ENCODE measurements around the gene PPARA. TPM values are rescaled to one million over a fixed set of nuclear protein-coding genes. Genes with fewer than 3 reads are reported as not detected.

The PPARA gene
- total RNA-seq, 1 experiment from 2014 or later: 9.6 TPM

DNA sequence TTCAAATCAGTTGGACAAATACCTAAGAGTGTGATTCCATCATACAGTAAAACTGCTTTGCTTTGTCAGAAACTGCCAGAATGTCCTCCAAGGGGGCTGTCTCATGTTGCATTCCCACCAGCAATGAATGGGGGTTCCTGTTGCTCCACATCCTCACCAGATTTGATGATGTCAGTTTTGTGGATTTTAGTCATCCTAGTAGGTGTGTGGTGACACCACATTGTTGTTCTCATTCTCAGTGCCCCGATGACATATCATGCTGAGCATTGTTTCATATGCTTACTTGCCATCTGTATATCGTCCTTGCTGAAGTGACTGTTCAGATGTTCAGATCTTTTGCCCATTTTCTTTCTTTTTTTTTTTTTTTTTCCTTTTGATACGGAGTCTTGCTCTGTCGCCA, 62.7 kb downstream of the PPARA start:
- no peak for DNase-seq (ENCODE audit: low read depth)
- in situ Hi-C loops (cut with HindIII; ENCODE audit: low pct_unique_long_range_greater_than_20kb, low sequenced_read_pairs): no loop called here

DNA sequence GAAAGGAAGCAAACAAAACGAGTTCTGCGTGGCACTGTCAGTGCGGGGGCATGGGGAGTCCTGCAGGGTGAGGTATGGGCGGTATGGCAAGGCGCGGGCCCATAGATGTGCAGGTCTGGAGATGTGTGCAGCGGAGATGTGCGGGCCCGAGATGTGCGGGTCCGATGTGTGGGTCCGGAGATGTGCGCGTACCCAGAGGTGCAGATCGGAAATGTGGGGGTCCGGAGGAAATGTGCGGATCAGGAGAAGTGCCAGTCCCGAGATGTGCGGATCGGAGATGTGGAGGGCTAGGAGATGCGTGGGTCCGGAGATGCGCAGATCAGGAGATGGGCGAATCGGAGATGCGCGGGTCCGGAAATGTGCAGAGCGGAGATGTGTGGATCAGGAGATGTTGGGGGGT, 63.8 kb downstream of the PPARA start:
- in situ Hi-C loops (cut with HindIII; ENCODE audit: low pct_unique_long_range_greater_than_20kb, low sequenced_read_pairs): no loop called here
- no peak for DNase-seq (ENCODE audit: low read depth)

DNA sequence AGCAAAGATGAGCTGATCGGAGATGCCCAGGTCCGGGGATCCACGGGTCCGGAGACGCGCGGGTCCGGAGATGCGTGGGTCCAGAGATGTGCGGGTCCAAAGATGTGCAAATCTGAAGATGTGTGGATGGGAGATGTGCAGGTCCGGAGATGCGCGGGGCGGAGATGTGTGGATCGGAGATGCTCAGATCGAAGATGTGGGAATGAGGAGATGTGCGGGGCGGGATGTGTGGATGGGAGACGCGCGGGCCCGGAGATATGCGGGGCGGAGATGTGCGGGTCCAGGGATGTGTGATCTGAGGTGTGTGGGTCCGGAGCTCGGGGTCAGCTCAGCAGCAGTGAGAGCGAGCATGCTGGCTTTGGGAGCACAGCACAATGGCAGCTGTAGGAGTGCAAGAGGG, 64.3 kb downstream of the PPARA start:
- DNase-seq (ENCODE audit: low read depth): no peak
- in situ Hi-C loops (cut with HindIII; ENCODE audit: low pct_unique_long_range_greater_than_20kb, low sequenced_read_pairs): no loop called here

DNA sequence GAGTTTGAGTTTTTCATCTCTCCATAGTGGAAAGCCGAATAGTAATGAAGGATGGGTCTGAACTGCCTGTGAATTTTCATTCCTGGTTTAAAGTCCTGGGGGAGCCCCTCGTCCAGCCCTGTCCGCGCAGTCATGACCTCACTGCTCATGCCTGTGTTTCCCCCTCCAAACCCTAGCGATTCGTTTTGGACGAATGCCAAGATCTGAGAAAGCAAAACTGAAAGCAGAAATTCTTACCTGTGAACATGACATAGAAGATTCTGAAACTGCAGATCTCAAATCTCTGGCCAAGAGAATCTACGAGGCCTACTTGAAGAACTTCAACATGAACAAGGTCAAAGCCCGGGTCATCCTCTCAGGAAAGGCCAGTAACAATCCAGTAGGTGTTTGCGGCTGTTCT, 69.3 kb downstream of the PPARA start:
- in situ Hi-C loops (cut with HindIII; ENCODE audit: low pct_unique_long_range_greater_than_20kb, low sequenced_read_pairs): no loop called here
- DNase-seq (ENCODE audit: low read depth): no peak

DNA sequence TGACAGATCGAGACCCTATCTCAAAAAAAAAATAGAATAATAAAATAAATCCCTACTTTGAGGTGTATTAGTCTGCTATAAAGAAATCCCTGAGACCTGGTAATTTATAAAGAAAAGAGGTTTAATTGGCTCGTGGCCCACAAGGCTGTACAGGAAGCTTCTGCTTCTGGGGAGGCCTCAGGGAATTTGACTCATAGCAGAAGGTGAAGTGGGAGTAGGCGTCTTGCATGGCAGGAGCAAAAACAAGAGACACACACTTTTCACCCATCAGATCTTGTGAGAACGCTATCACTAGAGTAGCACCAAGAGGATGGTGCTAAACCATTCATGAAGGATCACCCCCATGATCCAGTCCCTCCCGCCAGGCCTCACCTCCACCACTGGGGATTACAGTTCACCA, 70.6 kb downstream of the PPARA start:
- DNase-seq (ENCODE audit: low read depth): no peak

DNA sequence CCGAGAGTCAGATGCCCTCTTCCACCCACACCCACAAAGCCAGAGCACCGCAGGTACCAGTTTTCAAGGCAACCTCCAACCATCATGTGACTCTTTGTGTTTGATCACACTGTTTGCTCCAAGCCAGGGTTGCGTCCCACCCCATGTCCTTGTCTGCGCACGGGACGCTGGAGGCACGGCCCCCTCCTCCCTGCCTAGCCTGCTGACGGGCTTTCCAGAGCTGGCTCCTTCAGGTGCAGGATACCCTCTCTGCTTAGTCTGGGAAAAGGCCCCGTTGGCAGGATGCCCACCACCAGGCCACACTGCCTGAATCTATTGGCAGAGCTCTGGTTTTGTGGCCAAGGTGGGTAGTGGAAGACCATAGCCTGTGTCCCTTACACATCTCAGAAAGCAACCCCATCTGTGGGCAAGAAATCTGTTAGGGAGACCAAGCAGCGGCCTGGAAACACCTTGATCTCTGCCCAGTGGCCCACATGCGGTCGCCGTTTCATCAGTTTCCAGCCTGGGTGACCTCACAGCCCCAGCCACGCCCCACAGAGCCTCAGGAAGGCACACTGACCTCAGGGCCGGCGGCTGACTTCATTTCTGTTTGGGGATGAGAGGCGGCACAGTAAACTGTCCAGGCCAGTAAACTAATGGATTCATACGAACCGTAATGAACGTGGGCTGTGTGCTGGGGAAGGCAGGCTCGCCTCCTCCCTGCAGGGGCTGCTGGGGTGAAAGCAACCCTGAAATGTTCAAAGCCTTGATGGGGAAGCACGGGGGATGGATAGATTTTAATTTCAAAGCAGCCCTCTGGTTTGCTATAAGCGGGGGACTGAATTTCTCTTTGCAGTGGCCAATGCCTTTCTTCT, 73.9 kb downstream of the PPARA start:
- no peak for DNase-seq (ENCODE audit: low read depth)
- in situ Hi-C loops (cut with HindIII; ENCODE audit: low pct_unique_long_range_greater_than_20kb, low sequenced_read_pairs): no loop called here

More for the DNA sequence above, 70.6 kb downstream of the PPARA start:
- in situ Hi-C loops (cut with HindIII; ENCODE audit: low pct_unique_long_range_greater_than_20kb, low sequenced_read_pairs): no loop called here

DNA sequence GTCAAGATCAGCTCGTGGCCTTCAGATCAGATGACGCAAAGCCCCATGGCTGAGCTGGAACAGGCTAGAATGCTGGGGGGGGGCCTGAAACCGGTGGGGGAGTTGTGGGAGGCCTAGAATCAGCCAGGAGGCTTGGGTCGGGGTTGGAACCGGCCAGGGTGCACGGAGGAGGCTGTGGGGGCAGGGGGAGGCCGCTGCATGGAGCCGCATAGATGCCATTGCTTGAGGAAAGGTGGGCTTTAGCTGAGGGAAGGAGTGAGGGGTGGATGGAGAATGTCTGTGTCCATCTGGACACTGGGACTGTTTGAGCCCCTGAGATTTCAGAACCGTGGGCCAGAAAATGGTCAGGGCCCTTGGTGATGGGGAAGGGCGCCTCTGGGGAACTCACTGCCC, 74.6 kb downstream of the PPARA start:
- no peak for DNase-seq (ENCODE audit: low read depth)
- in situ Hi-C loops (cut with HindIII; ENCODE audit: low pct_unique_long_range_greater_than_20kb, low sequenced_read_pairs): no loop called here

DNA sequence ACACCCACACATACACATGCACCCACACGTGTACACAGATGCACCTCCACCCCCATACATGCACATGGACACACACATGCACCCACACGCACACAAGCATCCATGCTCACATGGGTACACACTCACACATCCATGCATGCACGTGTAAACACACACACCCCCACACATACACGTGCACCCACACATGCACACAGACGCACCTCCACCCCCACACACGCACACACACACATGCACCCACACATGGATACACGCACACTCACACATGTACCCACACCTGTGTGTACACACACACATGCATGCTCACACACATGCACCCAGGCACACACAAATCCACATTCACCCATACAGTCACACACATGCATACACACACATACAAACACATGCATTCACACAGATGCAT, 75.3 kb downstream of the PPARA start:
- DNase-seq (ENCODE audit: low read depth): no peak

DNA sequence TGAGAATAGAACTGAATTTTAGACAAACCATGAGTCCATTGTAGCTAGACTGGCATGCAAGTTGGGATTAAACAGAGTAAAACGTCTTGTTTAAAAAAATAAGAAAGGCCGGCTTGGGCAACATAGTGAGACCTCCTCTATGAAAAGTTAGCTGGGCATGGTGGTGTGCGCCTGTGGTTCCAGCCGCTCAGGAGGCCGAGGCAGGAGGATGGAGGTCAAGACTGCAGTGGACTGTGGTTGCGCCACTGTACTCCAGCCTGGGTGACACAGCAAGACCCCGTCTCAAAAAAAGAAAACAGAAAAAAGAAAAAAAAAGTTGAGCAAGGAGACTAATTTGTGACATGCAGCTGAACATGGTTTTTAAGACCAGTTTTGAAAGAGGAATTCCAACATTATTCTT, 76.3 kb downstream of the PPARA start:
- in situ Hi-C loops (cut with HindIII; ENCODE audit: low pct_unique_long_range_greater_than_20kb, low sequenced_read_pairs): no loop called here
- no peak for DNase-seq (ENCODE audit: low read depth)

More for the DNA sequence above, 75.3 kb downstream of the PPARA start:
- in situ Hi-C loops (cut with HindIII; ENCODE audit: low pct_unique_long_range_greater_than_20kb, low sequenced_read_pairs): no loop called here

DNA sequence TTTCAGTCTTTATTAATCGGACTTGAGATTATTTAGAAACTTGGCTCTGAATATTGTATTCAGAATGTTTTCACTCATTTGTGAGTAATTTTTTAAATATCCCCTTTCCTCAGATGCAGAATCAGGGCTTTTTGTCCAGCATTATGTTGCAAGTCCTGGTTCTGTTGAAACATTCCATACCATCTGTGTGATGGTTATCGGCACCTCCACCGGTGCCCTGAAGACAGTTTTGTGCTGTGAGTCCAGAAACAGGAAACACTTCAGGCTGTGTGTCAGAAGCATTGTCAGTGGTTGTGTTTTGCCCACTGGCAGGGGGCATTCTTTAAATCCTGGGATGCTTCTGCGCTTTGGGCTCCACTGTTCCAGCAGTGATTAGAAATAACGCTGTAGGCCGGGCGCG, 79.4 kb downstream of the PPARA start:
- in situ Hi-C loops (cut with HindIII; ENCODE audit: low pct_unique_long_range_greater_than_20kb, low sequenced_read_pairs): no loop called here
- no peak for DNase-seq (ENCODE audit: low read depth)

DNA sequence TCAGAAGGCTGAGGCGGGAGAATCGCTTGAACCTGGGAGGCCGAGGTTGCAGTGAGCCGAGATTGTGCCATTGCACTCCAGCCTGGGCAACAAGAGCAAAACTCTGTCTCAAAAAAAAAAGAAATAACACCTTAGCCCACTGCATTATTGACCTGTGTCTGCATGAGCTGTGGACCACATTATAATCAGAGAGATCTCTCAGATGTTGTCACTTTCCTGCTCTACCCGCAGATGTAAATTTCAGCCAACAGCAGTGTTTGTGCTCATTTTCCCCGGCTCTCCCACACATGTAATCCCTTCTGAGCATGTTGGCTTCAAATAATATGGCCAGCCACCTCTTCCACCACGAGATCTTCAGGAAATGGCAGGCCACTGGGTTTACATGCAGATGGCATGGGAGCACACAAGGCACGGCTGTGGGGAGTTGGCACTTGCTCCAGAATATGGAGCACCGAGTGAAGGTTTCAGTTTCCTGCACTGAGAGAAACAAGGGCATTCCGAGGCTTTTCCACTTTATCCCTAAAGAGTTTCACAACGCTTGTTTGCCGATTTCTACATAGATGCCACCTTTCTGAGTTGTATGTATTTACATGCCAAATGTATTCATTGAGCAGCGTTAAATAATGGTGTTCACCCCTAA, 80.1 kb downstream of the PPARA start:
- in situ Hi-C loops (cut with HindIII; ENCODE audit: low pct_unique_long_range_greater_than_20kb, low sequenced_read_pairs): no loop called here
- no peak for DNase-seq (ENCODE audit: low read depth)

DNA sequence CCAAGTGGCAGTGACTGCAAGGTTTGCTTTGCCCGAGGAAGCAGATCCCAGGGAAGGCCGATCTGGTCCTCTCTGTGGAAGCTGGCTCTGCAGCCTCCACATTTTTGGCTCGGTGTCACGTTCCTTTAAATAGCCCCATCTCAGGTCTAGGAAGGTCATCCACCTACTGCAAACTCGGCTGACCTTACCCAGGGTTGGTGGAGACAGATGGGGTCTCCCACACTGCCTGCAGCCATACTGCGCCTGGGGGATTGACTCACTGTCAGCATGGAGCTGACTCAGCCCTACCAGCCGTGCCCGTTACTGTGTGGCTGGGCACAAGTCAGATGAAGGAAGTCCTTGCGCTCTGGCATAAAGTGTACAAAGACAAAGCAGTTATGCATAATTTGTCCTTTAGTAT, 82.9 kb downstream of the PPARA start:
- in situ Hi-C loops (cut with HindIII; ENCODE audit: low pct_unique_long_range_greater_than_20kb, low sequenced_read_pairs): no loop called here
- no peak for DNase-seq (ENCODE audit: low read depth)

DNA sequence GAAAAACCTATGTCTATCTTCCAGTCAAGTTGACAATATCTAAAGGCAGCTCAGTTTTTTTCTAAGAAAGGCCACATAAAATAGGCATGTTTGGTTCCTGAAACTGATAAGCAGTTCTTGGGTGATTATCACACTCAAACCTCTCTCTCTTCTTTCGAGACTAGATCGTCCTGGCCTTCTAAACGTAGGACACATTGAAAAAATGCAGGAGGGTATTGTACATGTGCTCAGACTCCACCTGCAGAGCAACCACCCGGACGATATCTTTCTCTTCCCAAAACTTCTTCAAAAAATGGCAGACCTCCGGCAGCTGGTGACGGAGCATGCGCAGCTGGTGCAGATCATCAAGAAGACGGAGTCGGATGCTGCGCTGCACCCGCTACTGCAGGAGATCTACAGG, 84.6 kb downstream of the PPARA start:
- no peak for DNase-seq (ENCODE audit: low read depth)
- in situ Hi-C loops (cut with HindIII; ENCODE audit: low pct_unique_long_range_greater_than_20kb, low sequenced_read_pairs): no loop called here

DNA sequence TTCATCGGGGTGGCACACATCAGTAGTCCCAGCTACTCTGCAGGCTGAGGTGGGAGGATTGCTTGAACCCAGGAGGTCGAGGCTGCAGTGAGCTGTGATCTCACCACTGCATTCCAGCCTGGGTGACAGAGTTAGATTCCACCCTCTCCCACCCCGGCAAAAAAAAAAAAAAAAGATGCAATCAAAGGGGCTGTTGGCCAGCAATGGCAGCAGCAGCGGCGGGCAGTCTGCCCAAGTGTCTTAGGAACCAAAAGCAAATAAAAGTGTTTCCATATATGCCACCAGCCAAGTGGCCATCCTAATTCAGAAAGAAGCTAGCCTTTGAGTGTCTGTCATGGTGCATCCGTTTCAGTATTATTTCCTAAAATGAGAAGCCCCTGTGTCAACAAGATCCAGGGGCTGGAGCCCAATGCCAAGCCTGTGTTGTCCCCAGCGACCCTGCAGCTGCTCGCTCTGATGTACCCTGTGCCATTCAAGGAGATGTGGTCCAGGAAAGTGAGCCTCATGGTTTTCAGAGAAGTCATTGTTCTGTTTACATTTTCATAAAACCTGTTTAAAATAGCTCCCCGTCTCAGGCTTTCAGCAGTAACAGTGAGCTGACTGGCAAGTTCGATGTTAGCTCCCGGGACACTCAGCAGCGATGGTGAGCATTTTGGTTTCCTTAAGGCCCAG, 87.3 kb downstream of the PPARA start:
- in situ Hi-C loops (cut with HindIII; ENCODE audit: low pct_unique_long_range_greater_than_20kb, low sequenced_read_pairs): no loop called here
- DNase-seq (ENCODE audit: low read depth): no peak

DNA sequence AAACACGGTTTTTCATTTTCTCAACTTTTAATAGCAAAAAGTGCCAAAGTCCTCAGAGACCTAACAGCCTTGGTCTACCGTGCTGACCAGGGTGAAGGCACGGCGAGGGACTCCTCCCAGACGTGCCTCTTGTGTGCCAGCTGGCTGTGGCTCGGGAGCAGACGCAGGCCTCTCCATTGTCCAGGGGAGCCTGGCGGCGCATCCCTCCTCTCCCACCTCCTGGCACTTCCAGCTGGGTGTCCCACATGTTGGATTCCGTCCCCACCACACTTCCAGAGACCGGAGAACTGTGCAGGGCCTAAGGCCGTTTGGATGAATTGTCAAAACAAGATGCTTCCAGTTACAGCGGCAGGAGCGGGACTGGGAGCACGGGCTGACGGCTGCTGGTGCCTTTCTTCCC, 88.2 kb downstream of the PPARA start:
- in situ Hi-C loops (cut with HindIII; ENCODE audit: low pct_unique_long_range_greater_than_20kb, low sequenced_read_pairs): no loop called here
- no peak for DNase-seq (ENCODE audit: low read depth)

DNA sequence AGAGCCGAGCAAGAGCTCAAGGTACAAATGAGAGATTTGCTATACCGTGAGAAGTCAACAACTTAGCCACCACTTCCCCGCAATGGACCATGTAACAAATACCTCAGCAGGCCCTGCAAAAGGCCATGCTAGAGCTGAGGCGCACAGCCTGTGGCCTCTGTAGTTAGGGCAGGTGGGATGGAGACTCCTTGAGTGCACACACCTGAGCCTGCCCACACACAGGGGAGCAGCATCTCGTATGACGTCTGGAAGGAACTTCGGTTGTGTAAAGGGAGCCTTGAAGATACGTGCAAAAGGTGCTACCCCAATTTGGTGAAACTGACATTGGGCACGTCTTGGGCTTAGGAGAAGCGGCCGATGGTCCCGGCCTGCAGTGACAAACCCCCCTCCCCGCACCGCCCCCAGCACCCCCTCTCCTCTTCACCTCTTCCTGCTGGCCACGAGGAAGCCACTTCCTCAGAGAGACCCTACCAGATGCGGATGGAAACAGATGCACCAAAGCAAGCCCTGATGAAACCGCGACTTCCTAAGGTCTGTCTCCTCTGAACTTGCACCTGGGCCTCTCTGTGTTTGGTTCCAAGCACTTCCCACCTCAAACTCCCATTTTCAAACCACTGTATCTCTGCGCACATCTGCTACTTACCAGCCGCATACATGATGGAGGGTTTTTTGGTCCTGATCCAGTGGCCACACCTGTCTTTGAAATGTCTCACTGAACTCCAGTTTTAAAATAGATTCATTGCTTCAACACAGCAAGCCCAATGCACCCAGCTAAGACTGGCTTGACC, 89.1 kb downstream of the PPARA start:
- in situ Hi-C loops (cut with HindIII; ENCODE audit: low pct_unique_long_range_greater_than_20kb, low sequenced_read_pairs): no loop called here
- DNase-seq (ENCODE audit: low read depth): no peak

DNA sequence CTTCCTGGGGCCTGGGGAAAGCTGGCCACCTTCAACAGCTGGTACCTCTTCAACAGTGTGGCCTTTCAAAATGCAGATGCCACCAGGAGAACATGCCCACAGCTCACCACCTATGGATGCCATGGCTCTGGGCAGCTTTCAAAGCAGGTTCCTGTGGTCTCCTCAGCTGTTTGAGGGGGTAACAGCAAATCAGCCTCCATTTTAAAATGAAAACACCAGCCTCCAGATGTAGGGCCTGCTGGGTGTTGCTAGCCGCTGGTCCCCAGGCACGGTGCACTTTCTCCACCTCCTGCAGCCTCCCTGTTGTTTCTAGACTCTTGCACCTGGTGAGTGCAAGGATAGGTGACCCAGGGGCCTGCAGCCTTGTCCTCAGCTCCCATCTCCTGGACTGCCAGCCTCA, 89.7 kb downstream of the PPARA start:
- DNase-seq (ENCODE audit: low read depth): no peak
- in situ Hi-C loops (cut with HindIII; ENCODE audit: low pct_unique_long_range_greater_than_20kb, low sequenced_read_pairs): no loop called here

DNA sequence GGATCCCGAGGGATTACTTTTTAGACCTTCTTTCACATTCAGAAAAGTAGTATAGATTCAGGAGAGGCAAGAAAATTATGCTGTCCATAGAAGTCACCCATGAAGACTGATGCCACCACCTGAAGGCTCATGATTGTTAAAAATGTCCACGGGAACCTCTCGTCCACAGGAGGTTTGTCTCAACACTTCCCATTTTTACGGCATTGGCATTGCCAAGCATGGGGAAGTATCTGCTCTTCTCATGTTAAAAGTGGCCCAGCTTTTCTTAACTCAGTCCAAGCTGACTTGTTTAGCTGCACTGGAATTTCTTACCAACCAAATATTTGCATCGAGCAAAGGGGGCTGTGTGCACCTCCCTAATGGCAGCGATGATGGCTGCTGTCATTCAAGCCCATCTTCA, 90.2 kb downstream of the PPARA start:
- in situ Hi-C loops (cut with HindIII; ENCODE audit: low pct_unique_long_range_greater_than_20kb, low sequenced_read_pairs): no loop called here

DNA sequence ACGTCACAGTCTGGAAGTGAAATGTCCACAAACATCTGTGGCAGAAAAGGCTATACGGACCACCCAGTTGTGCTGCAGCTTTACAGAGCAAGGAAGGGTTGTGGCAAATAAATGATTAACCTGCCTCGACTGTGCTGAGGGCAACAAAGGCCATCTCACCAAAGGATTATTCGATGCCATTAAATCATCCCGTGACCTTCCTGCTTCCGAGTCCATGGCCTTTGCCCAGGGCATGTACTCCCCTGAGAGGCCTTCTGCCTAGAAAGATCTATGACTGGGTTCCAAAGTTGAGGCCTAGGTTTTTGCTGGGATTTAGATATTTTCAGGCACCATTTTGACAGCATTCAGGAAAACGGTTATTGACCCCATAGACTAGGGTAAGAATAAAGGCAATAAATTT, 90.6 kb downstream of the PPARA start:
- in situ Hi-C loops (cut with HindIII; ENCODE audit: low pct_unique_long_range_greater_than_20kb, low sequenced_read_pairs): no loop called here
- DNase-seq (ENCODE audit: low read depth): no peak

More for the DNA sequence above, 90.2 kb downstream of the PPARA start:
- DNase-seq (ENCODE audit: low read depth): no peak

Data from Caki2 (cell line).